Kidney (tissue), 14 donors: ENCODE results near the gene SFTA2. TPM values are rescaled to one million over a fixed set of nuclear protein-coding genes. Genes with fewer than 3 reads are reported as not detected.

ENCODE experiments used
- DNase-seq, 5 donors: peaks; one replicate each; pipeline ENCODE4 v3.0.0-alpha.2; 2013 to 2020
- FAIRE-seq: peaks from 2 replicates; lab custom pipeline; 2012; peaks lifted over from hg19 to GRCh38; lab: Jason Lieb, UNC
- H3K27ac ChIP-seq, 2 donors: one replicate each; pipeline ENCODE4 v1.7.0; 2013; ENCODE audit warnings: low read depth in 2 of 2, low read length in 2 of 2, inconsistent platforms in 1 of 2
- H3K27me3 ChIP-seq: one replicate; pipeline ENCODE4 v1.7.1; 2013; ENCODE audit warnings: low read length, inconsistent platforms; ENCODE audit not compliant: control insufficient read depth, insufficient read depth
- H3K36me3 ChIP-seq, 3 donors: one replicate each; pipeline versions ENCODE4 v1.7.0 to v1.7.1; 2013; ENCODE audit warnings: low read length in 3 of 3, control low read depth in 1 of 3, inconsistent platforms in 1 of 3; ENCODE audit not compliant: insufficient read depth in 3 of 3, control insufficient read depth in 2 of 3
- H3K4me1 ChIP-seq, 3 donors: one replicate each; pipeline versions ENCODE4 v1.7.0 to v1.7.1; 2013; ENCODE audit warnings: low read length in 3 of 3, inconsistent platforms in 1 of 3, low read depth in 1 of 3; ENCODE audit not compliant: control insufficient read depth in 2 of 3, insufficient read depth in 2 of 3
- H3K4me3 ChIP-seq, 3 donors: one replicate each; pipeline versions ENCODE4 v1.7.0 to v1.8.1; 2013; ENCODE audit warnings: low read length in 3 of 3, control low read depth in 1 of 3, inconsistent platforms in 1 of 3
- H3K9ac ChIP-seq, 3 donors: one replicate each; pipeline versions ENCODE4 v1.7.0 to v1.7.1; 2013; ENCODE audit warnings: low read length in 3 of 3, control low read depth in 1 of 3, inconsistent platforms in 1 of 3
- H3K9me3 ChIP-seq, 3 donors: one replicate each; pipeline versions ENCODE4 v1.7.0 to v1.7.1; 2013; ENCODE audit warnings: low read length in 3 of 3, control low read depth in 1 of 3, inconsistent platforms in 1 of 3; ENCODE audit not compliant: control insufficient read depth in 2 of 3, insufficient read depth in 1 of 3
- intact Hi-C: fragments of 100-400 bp; cut with DNase I; formaldehyde crosslinking; loops from one replicate; pipeline ENCODE4 v1.11.1; 2022
- polyA plus RNA-seq: library from polyadenylated mRNA; stranded (reverse); fragments of 350-450 nt; fragmentation: Illumina TruSeq; extraction: RNeasy Lipid Tissue Mini Kit (QIAGEN cat#74804); gene quantifications from one replicate; pipeline ENCODE4 v1.2.3, GENCODE V29; 2014; ENCODE audit warnings: low read depth, low replicate concordance; ENCODE audit not compliant: insufficient read depth
- total RNA-seq: library from RNA; stranded (reverse); fragmentation: NEBNext Ultra II Directional; extraction: Animal tissue kit (Norgen Biotek cat#: 25700); gene quantifications from one replicate; pipeline ENCODE4 v1.2.1, GENCODE V29; 2021
- TF ChIP-seq, protein P1 (sequence below): IDR thresholded peaks from 3 replicates; pipeline ENCODE4 v1.5.1; 2012; ENCODE audit warnings: mild to moderate bottlenecking, moderate library complexity, borderline replicate concordance; ENCODE audit not compliant: insufficient read depth; ENCODE audit errors: extremely low read depth
- donor health status: control.
- donor health status: control.
- donor health status: control.
- donor health status: control.
- donor health status: control.
- donor health status: DM: yes; HTN: yes; CAD: no.
- donor health status: Normal renal cell carcinoma (clear cell type).

The SFTA2 gene
- total and polyA plus RNA-seq, 2 donors from 2014 or later = 7.4 to 30.5 TPM

DNA sequence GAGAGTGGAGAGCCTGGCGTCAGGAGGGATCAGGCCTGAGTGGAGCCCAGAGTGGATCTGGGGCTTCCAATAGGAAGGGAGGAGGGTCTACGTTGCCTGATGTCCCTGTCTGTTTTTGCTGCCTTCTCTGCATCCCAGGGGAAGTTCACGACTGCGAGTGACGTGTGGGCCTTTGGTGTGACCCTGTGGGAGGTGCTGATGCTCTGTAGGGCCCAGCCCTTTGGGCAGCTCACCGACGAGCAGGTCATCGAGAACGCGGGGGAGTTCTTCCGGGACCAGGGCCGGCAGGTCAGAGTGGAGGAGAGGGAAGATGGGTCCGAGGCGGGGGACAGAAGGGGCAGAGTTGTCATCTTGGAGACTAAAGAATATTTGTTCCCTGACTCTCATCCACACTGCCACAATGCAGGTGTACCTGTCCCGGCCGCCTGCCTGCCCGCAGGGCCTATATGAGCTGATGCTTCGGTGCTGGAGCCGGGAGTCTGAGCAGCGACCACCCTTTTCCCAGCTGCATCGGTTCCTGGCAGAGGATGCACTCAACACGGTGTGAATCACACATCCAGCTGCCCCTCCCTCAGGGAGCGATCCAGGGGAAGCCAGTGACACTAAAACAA, 33.1 kb downstream of the SFTA2 start:
- TF ChIP-seq, protein P1, sequence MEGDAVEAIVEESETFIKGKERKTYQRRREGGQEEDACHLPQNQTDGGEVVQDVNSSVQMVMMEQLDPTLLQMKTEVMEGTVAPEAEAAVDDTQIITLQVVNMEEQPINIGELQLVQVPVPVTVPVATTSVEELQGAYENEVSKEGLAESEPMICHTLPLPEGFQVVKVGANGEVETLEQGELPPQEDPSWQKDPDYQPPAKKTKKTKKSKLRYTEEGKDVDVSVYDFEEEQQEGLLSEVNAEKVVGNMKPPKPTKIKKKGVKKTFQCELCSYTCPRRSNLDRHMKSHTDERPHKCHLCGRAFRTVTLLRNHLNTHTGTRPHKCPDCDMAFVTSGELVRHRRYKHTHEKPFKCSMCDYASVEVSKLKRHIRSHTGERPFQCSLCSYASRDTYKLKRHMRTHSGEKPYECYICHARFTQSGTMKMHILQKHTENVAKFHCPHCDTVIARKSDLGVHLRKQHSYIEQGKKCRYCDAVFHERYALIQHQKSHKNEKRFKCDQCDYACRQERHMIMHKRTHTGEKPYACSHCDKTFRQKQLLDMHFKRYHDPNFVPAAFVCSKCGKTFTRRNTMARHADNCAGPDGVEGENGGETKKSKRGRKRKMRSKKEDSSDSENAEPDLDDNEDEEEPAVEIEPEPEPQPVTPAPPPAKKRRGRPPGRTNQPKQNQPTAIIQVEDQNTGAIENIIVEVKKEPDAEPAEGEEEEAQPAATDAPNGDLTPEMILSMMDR = no peak
- Histone ChIP-seq H3K9ac (no peak overlapping the region), H3K36me3 (peaks cover 5 to 24% (median 18%) of the 10 kb centered on the region in 3 donors), H3K4me3 (no peak overlapping the region), H3K27ac (no peak overlapping the region), H3K27me3 (no peaks in the 10 kb centered on the region), H3K4me1 (no peaks in the 10 kb centered on the region), H3K9me3 (no peaks in the 10 kb centered on the region)
- DNase-seq (peak in 1 of 5 donors; percentile 72), FAIRE-seq (no peak)
- intact Hi-C loops = no loop called here

DNA sequence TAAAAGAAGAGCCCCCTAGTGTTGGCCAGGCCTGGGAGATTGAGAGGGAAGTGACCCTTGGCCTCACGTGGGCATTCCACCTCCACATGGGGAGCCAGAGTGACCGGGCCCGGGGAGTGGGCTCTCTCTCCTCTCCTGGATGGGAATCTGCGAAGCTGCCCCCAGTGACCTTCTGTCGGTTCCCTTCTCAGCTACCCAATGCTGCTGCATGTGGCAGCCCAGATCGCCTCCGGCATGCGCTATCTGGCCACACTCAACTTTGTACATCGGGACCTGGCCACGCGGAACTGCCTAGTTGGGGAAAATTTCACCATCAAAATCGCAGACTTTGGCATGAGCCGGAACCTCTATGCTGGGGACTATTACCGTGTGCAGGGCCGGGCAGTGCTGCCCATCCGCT, 34.1 kb downstream of the SFTA2 start:
- no peak overlapping the region for H3K4me3 ChIP-seq
- TF ChIP-seq, protein P1 = no peak
- H3K27me3 ChIP-seq = no peaks in the 10 kb centered on the region
- FAIRE-seq (no peak), DNase-seq (no peak)
- intact Hi-C loops = no loop called here
- peaks cover 5 to 29% (median 18%) of the 10 kb centered on the region in 3 donors for H3K36me3 ChIP-seq
- H3K9ac ChIP-seq = no peak overlapping the region
- H3K27ac ChIP-seq = no peak overlapping the region
- H3K9me3 ChIP-seq = no peaks in the 10 kb centered on the region
- no peaks in the 10 kb centered on the region for H3K4me1 ChIP-seq

DNA sequence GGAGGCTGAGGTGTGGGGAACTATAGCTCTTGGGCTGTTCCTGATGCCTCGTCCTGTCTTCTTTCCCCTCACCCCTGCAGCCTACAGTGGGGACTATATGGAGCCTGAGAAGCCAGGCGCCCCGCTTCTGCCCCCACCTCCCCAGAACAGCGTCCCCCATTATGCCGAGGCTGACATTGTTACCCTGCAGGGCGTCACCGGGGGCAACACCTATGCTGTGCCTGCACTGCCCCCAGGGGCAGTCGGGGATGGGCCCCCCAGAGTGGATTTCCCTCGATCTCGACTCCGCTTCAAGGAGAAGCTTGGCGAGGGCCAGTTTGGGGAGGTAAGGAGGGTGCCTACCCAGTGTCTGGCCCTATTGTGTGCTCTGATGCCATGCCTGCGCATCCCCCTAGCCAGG, 35.4 kb downstream of the SFTA2 start:
- no peaks in the 10 kb centered on the region for H3K4me1 ChIP-seq
- no peak overlapping the region for H3K27ac ChIP-seq
- TF ChIP-seq, protein P1 = no peak
- no peaks in the 10 kb centered on the region for H3K9me3 ChIP-seq
- H3K4me3 ChIP-seq = no peak overlapping the region
- intact Hi-C loops = no loop called here
- peaks cover 5 to 36% (median 20%) of the 10 kb centered on the region in 3 donors for H3K36me3 ChIP-seq
- DNase-seq (no peak), FAIRE-seq (no peak)
- no peak overlapping the region for H3K9ac ChIP-seq
- H3K27me3 ChIP-seq = no peaks in the 10 kb centered on the region

DNA sequence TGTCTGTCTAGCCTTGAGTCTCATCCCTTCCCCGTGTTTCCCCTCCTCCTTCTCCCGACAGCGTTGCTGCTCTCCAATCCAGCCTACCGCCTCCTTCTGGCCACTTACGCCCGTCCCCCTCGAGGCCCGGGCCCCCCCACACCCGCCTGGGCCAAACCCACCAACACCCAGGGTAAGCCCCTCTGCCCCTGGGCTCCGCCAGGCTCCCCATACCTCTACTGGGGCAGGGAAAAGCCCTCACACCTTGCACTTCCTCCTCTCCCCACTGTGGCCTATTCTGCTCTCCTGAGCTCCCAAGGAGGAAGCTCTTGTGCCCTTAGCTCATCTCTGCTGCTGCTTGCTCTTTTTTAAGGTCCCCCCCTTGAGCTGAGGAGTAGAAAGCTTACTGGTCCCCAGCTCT, 36.6 kb downstream of the SFTA2 start:
- no peak overlapping the region for H3K4me3 ChIP-seq
- intact Hi-C loops = no loop called here
- TF ChIP-seq, protein P1 = no peak
- H3K36me3 ChIP-seq = peaks cover 5 to 42% (median 23%) of the 10 kb centered on the region in 3 donors
- no peak overlapping the region for H3K9ac ChIP-seq
- H3K4me1 ChIP-seq = no peaks in the 10 kb centered on the region
- no peak overlapping the region for H3K27ac ChIP-seq
- no peaks in the 10 kb centered on the region for H3K27me3 ChIP-seq
- DNase-seq (peak in 1 of 5 donors; percentile 59), FAIRE-seq (no peak)
- H3K9me3 ChIP-seq = no peaks in the 10 kb centered on the region
